Trophoblast cell (in vitro differentiated cells and primary cell): ENCODE data around the gene KIF23.

Source experiments
- DNase-seq, 2 donors: peaks; one replicate each; pipeline ENCODE4 v3.0.0-alpha.2; 2016
- H2AFZ ChIP-seq: 2 replicates; pipeline ENCODE4 v1.6.1; 2013; ENCODE audit warnings: low read length, moderate library complexity, mild to moderate bottlenecking; ENCODE audit not compliant: insufficient read depth, poor library complexity
- H2AK5ac ChIP-seq: 2 replicates; pipeline ENCODE4 v1.6.1; 2013; ENCODE audit warnings: mild to moderate bottlenecking, low read length
- H2BK120ac ChIP-seq: 2 replicates; pipeline ENCODE4 v1.6.1; 2013; ENCODE audit warnings: low read length, mild to moderate bottlenecking, moderate library complexity; ENCODE audit not compliant: insufficient read depth, poor library complexity
- H2BK12ac ChIP-seq: 2 replicates; pipeline ENCODE4 v1.6.1; 2013; ENCODE audit warnings: mild to moderate bottlenecking, low read length, moderate library complexity
- H2BK5ac ChIP-seq: 2 replicates; pipeline ENCODE4 v1.6.1; 2013; ENCODE audit warnings: low read length, low read depth, moderate library complexity, mild to moderate bottlenecking; ENCODE audit not compliant: poor library complexity
- H3K14ac ChIP-seq: 2 replicates; pipeline ENCODE4 v1.6.1; 2013; ENCODE audit warnings: mild to moderate bottlenecking, low read length
- H3K18ac ChIP-seq: 2 replicates; pipeline ENCODE4 v1.6.1; 2013; ENCODE audit warnings: mild to moderate bottlenecking, low read length
- H3K23ac ChIP-seq: 2 replicates; pipeline ENCODE4 v1.6.1; 2013; ENCODE audit warnings: low read length
- H3K27ac ChIP-seq: 2 replicates; pipeline ENCODE4 v1.5.1; 2013; ENCODE audit warnings: low read depth, mild to moderate bottlenecking, inconsistent platforms, low read length, moderate library complexity
- H3K27me3 ChIP-seq: 2 replicates; pipeline ENCODE4 v1.6.1; 2013; ENCODE audit warnings: inconsistent platforms, mild to moderate bottlenecking, low read length, moderate library complexity; ENCODE audit not compliant: insufficient read depth
- H3K36me3 ChIP-seq, 2 experiments: 1 replicate in 1 of 2; 2 replicates in 1 of 2; pipeline ENCODE4 v1.6.1; 2013; ENCODE audit warnings: low read length in 2 of 2, mild to moderate bottlenecking in 2 of 2, moderate library complexity in 1 of 2; ENCODE audit not compliant: insufficient read depth in 2 of 2, control insufficient read depth in 1 of 2
- H3K4ac ChIP-seq: 2 replicates; pipeline ENCODE4 v1.6.1; 2013; ENCODE audit warnings: low read depth, mild to moderate bottlenecking, low read length, moderate library complexity
- H3K4me1 ChIP-seq, 2 experiments: 1 replicate in 1 of 2; 2 replicates in 1 of 2; pipeline ENCODE4 v1.6.1; 2013; ENCODE audit warnings: low read length in 2 of 2, mild to moderate bottlenecking in 2 of 2, moderate library complexity in 1 of 2; ENCODE audit not compliant: insufficient read depth in 2 of 2, control insufficient read depth in 1 of 2
- H3K4me2 ChIP-seq: 2 replicates; pipeline ENCODE4 v1.6.1; 2013; ENCODE audit warnings: inconsistent platforms, mild to moderate bottlenecking, low read length, moderate library complexity
- H3K4me3 ChIP-seq: 2 replicates; pipeline ENCODE4 v1.5.1; 2013; ENCODE audit warnings: mild to moderate bottlenecking, low read depth, low read length, inconsistent platforms
- H3K79me1 ChIP-seq: one replicate; pipeline ENCODE4 v1.6.1; 2013; ENCODE audit warnings: low read length
- H3K79me2 ChIP-seq: 2 replicates; pipeline ENCODE4 v1.6.1; 2013; ENCODE audit warnings: low read length, mild to moderate bottlenecking; ENCODE audit not compliant: control insufficient read depth, insufficient read depth, poor library complexity
- H3K9ac ChIP-seq: 2 replicates; pipeline ENCODE4 v1.6.1; 2013; ENCODE audit warnings: mild to moderate bottlenecking, low read length
- H3K9me3 ChIP-seq: 2 replicates; pipeline ENCODE4 v1.6.1; 2013; ENCODE audit warnings: low read depth, mild to moderate bottlenecking, control low read depth, inconsistent platforms, low read length; ENCODE audit not compliant: insufficient read depth
- H4K12ac ChIP-seq: 2 replicates; pipeline ENCODE4 v1.6.1; 2013; ENCODE audit warnings: low read depth, mild to moderate bottlenecking, low read length, moderate library complexity
- H4K8ac ChIP-seq: 2 replicates; pipeline ENCODE4 v1.6.1; 2013; ENCODE audit warnings: low read depth, mild to moderate bottlenecking, low read length, moderate library complexity
- H4K91ac ChIP-seq: one replicate; pipeline ENCODE4 v1.6.1; 2013; ENCODE audit warnings: low read depth, mild to moderate bottlenecking, low read length, moderate library complexity
- WGBS: extraction: QIAGEN DNeasy Blood & Tissue Kit; methylation state at CpG from one replicate; pipeline ENCODE4 v1.1.7; 2013; ENCODE audit warnings: missing lambda C conversion rate; ENCODE audit not compliant: insufficient read length, insufficient coverage; ENCODE audit errors: extremely low coverage; 5-methylcytosine and 5-hydroxymethylcytosine counted together

The KIF23 gene

DNA sequence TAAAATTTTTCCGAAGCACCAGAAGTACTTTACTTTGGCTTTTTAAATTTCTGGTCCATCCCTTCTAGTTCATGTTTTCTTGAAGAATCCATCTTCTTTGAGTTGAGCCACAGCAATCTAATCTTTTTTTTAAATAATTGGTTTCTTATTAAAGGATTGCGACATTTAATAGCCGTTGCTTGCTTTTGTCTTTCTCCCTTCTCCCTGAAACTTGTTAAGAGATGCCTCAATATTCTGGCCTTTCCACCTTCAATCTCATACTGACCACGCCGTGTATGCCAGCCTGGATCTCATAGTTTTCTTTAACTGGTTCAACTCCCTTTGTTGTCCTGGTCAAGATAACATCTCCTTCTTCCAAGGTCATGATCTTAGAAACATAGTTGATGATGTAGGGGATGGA is 20.1 kb downstream of the KIF23 start:
- Histone ChIP-seq H3K23ac (no peak overlapping the region), H2BK12ac (no peak overlapping the region), H3K27ac (no peak overlapping the region), H2BK120ac (no peak overlapping the region), H2AK5ac (no peak overlapping the region), H3K4me2 (no peak overlapping the region), H3K9ac (no peak overlapping the region), H4K8ac (no peak overlapping the region), H2BK5ac (no peak overlapping the region), H3K27me3 (no peaks in the 10 kb centered on the region), H3K14ac (no peak overlapping the region), H3K4me1 (no peaks in the 10 kb centered on the region), H4K91ac (no peak overlapping the region), H3K79me1 (no peaks in the 10 kb centered on the region), H3K36me3 (peaks cover 27 to 38% of the 10 kb centered on the region in 2 experiments), H3K4me3 (no peak overlapping the region), H3K18ac (no peak overlapping the region), H4K12ac (no peak overlapping the region), H2AFZ (no peak overlapping the region), H3K4ac (no peak overlapping the region), H3K79me2 (no peaks in the 10 kb centered on the region), H3K9me3 (peaks cover 3% of the 10 kb centered on the region)
- WGBS: no CpG with 5 or more reads among the region's 5 CpGs
- DNase-seq: no peak

DNA sequence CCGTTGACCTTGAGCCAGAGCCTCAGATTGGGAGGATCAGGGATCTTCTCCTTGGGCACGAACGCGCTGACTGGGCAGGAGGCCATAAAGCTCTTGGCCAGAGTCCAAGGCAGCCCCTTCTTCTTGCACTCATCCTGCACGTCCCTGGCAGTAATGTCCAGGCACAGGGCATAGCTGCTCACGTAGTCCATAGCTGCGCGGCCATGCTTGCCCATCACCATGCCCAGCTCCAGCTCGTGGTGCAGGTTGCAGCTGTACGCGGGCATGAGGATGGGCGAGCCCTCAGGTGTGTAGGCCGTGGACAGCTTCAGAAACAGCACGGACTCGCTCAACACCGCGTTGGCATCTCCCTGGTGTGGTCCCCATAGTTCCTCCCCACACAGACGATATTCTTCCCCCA is 20.5 kb downstream of the KIF23 start:
- Histone ChIP-seq H3K27me3 (no peaks in the 10 kb centered on the region), H2BK12ac (no peak overlapping the region), H3K4me3 (peak overlapping the region; percentile 13), H2AK5ac (no peak overlapping the region), H4K8ac (no peak overlapping the region), H2BK120ac (no peak overlapping the region), H4K91ac (no peak overlapping the region), H3K79me1 (no peaks in the 10 kb centered on the region), H4K12ac (no peak overlapping the region), H3K36me3 (peaks cover 23 to 34% of the 10 kb centered on the region in 2 experiments), H3K18ac (no peak overlapping the region), H2AFZ (no peak overlapping the region), H3K4ac (no peak overlapping the region), H3K79me2 (no peaks in the 10 kb centered on the region), H3K4me2 (no peak overlapping the region), H3K23ac (no peak overlapping the region), H3K14ac (no peak overlapping the region), H3K4me1 (no peaks in the 10 kb centered on the region), H2BK5ac (no peak overlapping the region), H3K9me3 (peaks cover 3% of the 10 kb centered on the region), H3K27ac (no peak overlapping the region), H3K9ac (no peak overlapping the region)
- no CpG with 5 or more reads among the region's 18 CpGs for WGBS
- DNase-seq: no peak

DNA sequence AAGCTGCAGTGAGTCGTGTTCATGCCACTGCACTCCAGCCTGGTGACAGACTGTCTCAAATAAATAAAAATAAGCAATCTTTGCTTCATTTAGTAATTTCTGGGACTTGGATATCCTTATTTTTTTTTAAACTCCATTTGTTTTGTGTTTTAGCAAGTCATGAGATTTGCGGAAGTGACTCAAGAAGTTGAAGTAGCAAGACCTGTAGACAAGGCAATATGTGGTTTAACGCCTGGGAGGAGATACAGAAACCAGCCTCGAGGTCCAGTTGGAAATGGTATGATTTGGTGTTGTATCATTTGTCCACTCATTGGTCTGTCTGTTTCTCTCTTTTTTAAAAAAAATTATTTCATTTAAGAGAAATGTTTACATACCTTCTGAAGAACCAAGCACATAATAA is 21.8 kb downstream of the KIF23 start:
- Histone ChIP-seq H3K27ac (no peak overlapping the region), H3K4me1 (no peaks in the 10 kb centered on the region), H3K79me1 (no peaks in the 10 kb centered on the region), H4K8ac (no peak overlapping the region), H2BK12ac (no peak overlapping the region), H3K9me3 (peaks cover 3% of the 10 kb centered on the region), H2AK5ac (no peak overlapping the region), H4K12ac (no peak overlapping the region), H2BK120ac (no peak overlapping the region), H2BK5ac (no peak overlapping the region), H3K36me3 (peaks cover 24 to 35% of the 10 kb centered on the region in 2 experiments), H3K4me3 (no peak overlapping the region), H3K79me2 (no peaks in the 10 kb centered on the region), H2AFZ (no peak overlapping the region), H3K14ac (no peak overlapping the region), H3K23ac (no peak overlapping the region), H3K4me2 (no peak overlapping the region), H3K4ac (no peak overlapping the region), H3K27me3 (no peaks in the 10 kb centered on the region), H3K18ac (no peak overlapping the region), H4K91ac (no peak overlapping the region), H3K9ac (no peak overlapping the region)
- no CpG with 5 or more reads among the region's 4 CpGs for WGBS
- no peak for DNase-seq

DNA sequence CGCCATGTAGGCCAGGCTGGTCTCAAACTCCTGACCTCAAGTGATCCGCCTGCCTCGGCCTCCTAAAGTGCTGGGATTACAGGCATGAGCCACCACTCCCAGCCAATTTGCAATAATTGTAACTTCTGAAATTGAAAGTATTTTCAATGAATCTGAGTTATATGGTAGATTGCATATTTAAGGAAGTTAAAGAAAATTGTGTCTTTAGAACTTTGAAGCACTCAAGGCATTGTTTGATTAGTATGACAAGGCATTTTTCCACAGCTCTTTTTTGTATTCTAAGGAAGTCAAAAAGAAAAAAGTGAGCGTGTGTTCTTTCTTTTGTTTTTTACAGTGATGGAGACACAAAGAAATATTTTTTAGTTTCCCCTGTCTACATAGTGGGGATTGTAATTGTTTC is 22.8 kb downstream of the KIF23 start:
- Histone ChIP-seq H3K9me3 (peaks cover 3% of the 10 kb centered on the region), H3K18ac (no peak overlapping the region), H3K4me2 (no peak overlapping the region), H2AK5ac (no peak overlapping the region), H3K27me3 (no peaks in the 10 kb centered on the region), H3K27ac (no peak overlapping the region), H2BK120ac (no peak overlapping the region), H4K8ac (no peak overlapping the region), H3K4me1 (no peaks in the 10 kb centered on the region), H3K14ac (no peak overlapping the region), H3K9ac (no peak overlapping the region), H2AFZ (no peak overlapping the region), H3K4ac (no peak overlapping the region), H2BK12ac (no peak overlapping the region), H4K12ac (no peak overlapping the region), H3K23ac (no peak overlapping the region), H3K79me2 (no peaks in the 10 kb centered on the region), H2BK5ac (no peak overlapping the region), H3K79me1 (no peaks in the 10 kb centered on the region), H3K4me3 (no peak overlapping the region), H3K36me3 (peaks cover 28 to 36% of the 10 kb centered on the region in 2 experiments), H4K91ac (no peak overlapping the region)
- WGBS: no CpG with 5 or more reads among the region's 4 CpGs
- no peak for DNase-seq
